ENCODE results near the gene PMEL.
"Not testable (repeated sequence)": the region's sequence is repeated elsewhere in the genome, so short reads cannot be mapped to it uniquely, and the experiment has no call there.

PMEL gene

GRCh38 chr12:55965941-55966407 is at the start of gene PMEL:
Gene PMEL, minus strand, starts transcription at chr12:55966042. Its CDS starts 31 bp downstream, at chr12:55966011.
- in situ Hi-C loops (cut with HindIII; ENCODE audit: low pct_ligation_motif_present, low pct_unique_long_range_greater_than_20kb, low sequenced_read_pairs), result no loop called here
- peak; percentile 20 for DNase-seq

DNA sequence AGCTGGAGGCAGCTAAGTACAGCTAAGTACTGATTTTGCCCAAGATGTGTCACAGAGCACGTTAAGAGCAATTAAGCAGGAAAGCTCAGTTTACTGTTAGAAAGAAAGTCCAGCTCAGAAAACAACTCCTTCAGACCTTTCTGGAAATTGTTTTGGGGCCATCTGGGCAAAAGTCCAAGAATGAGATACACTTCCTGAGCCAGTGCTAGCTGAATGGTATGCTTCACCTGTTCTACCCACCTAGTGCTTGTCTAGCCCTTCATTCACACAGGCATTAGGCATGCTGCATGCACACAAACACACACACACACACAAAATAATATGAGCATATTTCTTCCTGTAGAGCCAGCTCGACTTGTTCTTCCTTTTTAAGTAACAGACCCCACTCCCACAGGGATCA is 48.4 kb upstream of the PMEL start:
- no peak for DNase-seq
- in situ Hi-C loops (cut with HindIII; ENCODE audit: low pct_ligation_motif_present, low pct_unique_long_range_greater_than_20kb, low sequenced_read_pairs), result no loop called here

- in situ Hi-C loops (cut with HindIII; ENCODE audit: low pct_ligation_motif_present, low pct_unique_long_range_greater_than_20kb, low sequenced_read_pairs), result no loop called here
- DNase-seq, result no peak
Observed at GRCh38 chr12:56013482-56013881, 47.6 kb upstream of the PMEL start.

DNA sequence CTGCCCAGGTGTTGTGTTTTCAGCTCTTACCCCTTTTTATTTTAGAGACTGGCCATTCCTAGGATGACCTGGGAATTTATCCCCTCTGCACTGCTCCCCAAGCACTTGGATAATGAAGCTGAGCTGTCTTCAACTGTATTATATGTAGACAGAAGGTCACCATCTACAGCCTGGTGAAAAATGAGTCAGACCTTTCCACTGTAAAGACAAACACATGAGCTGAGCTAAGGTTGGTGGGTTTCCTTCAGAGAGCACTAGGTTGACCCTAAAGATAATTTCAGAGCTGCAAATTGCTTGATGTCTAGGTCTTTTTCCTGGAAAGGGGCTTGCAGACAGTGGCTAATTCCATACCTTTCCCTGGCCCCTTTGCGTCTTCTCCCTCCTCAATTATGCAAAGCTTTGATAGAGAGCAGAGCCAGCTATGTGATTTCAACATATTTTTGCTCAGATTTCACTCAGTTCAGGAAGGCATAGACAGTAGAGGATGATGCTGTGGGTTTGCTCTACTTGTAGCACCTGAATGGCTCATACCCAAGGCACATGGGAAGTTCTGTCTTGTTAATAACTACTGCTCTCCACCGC is 45.8 kb upstream of the PMEL start:
- DNase-seq, result no peak

GRCh38 chr12:56010111-56010570 is 44.3 kb upstream of the PMEL start:
- DNase-seq, result no peak
- in situ Hi-C loops (cut with HindIII; ENCODE audit: low pct_ligation_motif_present, low pct_unique_long_range_greater_than_20kb, low sequenced_read_pairs), result no loop called here

More for the DNA sequence above, 45.8 kb upstream of the PMEL start:
- in situ Hi-C loops (cut with HindIII; ENCODE audit: low pct_ligation_motif_present, low pct_unique_long_range_greater_than_20kb, low sequenced_read_pairs), result no loop called here

DNA sequence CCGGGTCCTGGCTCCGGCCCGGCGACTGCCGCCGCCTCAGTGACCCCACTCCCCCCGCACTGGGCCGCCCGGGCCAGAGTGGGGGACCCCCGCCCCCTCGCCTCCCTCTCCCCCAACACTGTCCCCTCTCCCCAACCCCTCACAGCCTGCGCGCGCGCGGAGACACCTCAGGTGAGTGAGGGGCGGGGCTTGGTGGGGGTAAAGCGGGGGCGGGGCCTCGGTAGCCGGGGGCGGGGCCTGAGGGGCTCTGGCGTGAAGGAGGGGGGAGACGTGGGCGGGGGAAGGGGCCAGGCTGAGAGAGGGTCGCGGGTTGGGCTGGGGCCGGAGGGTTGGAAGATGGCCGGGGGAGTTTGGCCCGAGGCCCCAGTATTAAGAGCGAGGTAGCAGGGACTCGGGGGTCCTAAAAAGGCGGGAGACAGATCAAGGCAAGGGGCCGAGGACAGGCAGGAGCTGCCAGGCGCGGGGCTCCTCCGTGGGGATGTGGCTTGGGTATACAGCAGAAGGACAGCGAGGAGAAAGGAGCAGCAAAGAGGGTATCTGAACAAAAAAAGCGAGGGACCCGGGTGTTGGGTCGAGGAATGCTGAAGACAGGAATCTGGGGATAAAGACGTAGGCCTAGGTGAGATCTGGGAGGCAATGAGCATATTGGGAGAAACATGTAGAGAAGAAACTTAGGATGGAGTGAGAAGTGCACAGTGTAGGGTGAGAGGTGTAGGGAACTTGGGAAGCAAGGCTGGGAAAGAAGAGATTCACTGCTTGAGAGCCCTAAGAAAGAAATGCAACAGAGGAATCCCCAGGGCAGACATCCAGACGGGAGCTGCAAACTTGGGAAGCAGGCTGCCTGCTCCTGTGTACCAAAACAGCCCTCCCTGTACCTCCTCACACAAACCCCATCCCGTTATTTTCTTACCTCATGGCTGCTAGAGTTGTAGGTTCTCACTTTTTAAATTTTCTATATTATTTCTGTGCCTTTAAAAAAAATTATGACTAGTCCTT is 42.0 kb upstream of the PMEL start:
- in situ Hi-C loops (cut with HindIII; ENCODE audit: low pct_ligation_motif_present, low pct_unique_long_range_greater_than_20kb, low sequenced_read_pairs), result no loop called here
- peak; percentile 39 for DNase-seq

GRCh38 chr12:56004211-56004610 is 38.4 kb upstream of the PMEL start:
- in situ Hi-C loops (cut with HindIII; ENCODE audit: low pct_ligation_motif_present, low pct_unique_long_range_greater_than_20kb, low sequenced_read_pairs), result no loop called here
- DNase-seq, result no peak

- in situ Hi-C loops (cut with HindIII; ENCODE audit: low pct_ligation_motif_present, low pct_unique_long_range_greater_than_20kb, low sequenced_read_pairs); DNase-seq: not testable (repeated sequence)
Observed at GRCh38 chr12:56003376-56003775, 37.5 kb upstream of the PMEL start.

DNA sequence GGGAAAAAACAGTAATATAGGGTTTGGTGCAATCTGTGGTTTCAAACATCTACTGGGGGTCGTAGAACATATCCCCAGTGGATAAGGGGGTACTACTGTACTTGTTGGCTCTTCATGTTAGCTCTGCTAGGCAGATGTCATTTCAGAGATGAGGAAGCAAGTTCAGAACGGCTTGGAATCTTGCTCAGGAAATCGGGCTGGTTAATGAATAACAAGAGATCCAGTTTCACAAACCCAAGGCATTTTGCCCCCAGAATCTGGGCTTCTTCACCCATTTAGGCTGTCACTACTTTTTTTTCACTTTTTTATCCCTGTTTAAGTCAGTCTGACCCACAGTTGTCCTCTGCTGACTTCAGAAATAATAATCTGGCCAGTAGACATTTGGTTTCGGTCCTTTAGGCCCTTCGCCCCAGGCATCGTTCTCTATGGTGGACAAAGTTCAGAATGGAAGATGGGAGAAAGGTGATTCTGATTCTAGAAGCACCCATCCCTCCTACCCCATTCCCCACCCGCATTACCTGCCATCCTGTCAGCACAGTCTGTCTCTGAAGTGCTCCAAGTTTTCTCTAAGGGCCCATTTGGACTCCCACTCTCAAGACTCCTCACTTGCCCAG is 35.8 kb upstream of the PMEL start:
- DNase-seq, result peak; percentile 58
- in situ Hi-C loops (cut with HindIII; ENCODE audit: low pct_ligation_motif_present, low pct_unique_long_range_greater_than_20kb, low sequenced_read_pairs), result no loop called here

GRCh38 chr12:55999999-56000540 is 34.2 kb upstream of the PMEL start:
- in situ Hi-C loops (cut with HindIII; ENCODE audit: low pct_ligation_motif_present, low pct_unique_long_range_greater_than_20kb, low sequenced_read_pairs), result not testable (repeated sequence)

DNA sequence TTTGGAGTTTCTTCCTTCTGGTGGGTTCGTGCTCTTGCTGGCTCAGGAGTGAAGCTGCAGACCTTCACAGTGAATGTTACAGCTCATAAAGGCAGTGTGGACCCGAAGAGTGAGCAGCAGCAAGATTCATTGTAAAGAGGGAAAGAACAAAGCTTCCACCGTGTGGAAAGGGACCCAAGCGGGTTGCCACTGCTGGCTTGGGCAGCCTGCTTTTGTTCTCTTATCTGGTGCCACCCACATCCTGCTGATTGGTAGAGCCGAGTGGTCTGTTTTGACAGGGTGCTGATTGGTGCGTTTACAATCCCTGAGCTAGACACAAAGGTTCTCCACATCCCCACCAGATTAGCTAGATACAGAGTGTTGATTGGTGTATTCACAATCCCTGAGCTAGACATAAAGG is 33.7 kb upstream of the PMEL start:
- in situ Hi-C loops (cut with HindIII; ENCODE audit: low pct_ligation_motif_present, low pct_unique_long_range_greater_than_20kb, low sequenced_read_pairs); DNase-seq: not testable (repeated sequence)

More at GRCh38 chr12:55999999-56000540, 34.2 kb upstream of the PMEL start:
- DNase-seq, result not testable (repeated sequence)

GRCh38 chr12:55997535-55997859 is 31.7 kb upstream of the PMEL start:
- in situ Hi-C loops (cut with HindIII; ENCODE audit: low pct_ligation_motif_present, low pct_unique_long_range_greater_than_20kb, low sequenced_read_pairs), result no loop called here
- DNase-seq, result no peak

GRCh38 chr12:55996715-55997534 is 31.1 kb upstream of the PMEL start, which contains the start of gene SUOX:
Gene SUOX, plus strand, starts transcription at chr12:55997276. Its CDS starts 4,946 bp downstream, at chr12:56002222.
- DNase-seq, result peak; percentile 100
- in situ Hi-C loops (cut with HindIII; ENCODE audit: low pct_ligation_motif_present, low pct_unique_long_range_greater_than_20kb, low sequenced_read_pairs), result no loop called here

GRCh38 chr12:55996201-55996714 is 30.4 kb upstream of the PMEL start:
- in situ Hi-C loops (cut with HindIII; ENCODE audit: low pct_ligation_motif_present, low pct_unique_long_range_greater_than_20kb, low sequenced_read_pairs), result no loop called here
- DNase-seq, result peak; percentile 81

DNA sequence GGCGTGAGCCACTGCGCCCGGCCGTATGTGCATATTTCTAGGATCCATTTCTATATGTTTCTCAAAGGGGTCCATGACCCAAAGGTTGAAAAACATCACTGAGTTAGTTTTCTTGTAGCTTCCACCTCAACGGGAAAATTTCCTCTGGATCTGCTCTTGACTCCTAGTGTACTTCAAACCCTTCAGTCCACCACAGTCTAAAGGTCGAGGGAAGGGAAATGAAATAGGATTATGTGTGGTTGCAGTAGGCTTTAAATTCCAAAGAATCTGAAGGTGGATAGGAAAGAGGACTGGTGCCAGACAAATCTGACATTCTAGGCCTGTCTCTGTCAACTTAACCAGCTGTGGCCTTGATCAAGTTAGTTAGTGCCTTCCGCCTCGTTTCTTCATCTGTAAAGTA is 29.5 kb upstream of the PMEL start:
- in situ Hi-C loops (cut with HindIII; ENCODE audit: low pct_ligation_motif_present, low pct_unique_long_range_greater_than_20kb, low sequenced_read_pairs), result no loop called here

DNA sequence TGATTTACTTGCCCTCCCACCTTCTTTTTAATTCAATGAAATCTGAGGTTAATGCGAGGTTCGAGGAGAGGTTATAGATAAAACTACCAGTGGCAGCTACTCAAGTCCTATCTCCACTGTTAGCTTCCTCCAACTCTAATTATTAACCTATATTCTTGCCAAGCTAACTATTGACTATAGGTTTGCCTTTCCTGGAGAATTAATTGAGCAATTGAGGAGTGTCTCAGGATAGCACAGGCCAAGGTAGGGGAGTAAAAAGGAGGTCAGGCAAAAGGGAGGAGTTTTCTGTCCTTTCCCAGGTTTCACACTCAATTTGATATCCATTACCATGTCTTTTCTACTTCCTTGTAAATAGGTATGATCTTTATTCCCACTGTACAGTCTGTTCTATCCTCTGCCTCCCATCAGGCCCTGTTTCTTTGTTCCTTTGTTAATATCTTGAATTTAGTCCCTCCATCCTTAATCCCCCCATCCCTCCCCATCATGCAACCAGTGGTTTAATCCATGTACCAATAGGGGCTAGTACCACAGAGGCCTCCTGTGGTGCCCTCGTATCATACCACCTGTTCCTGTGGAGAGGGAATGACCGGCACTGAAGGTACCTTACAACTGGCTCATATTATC is 27.5 kb upstream of the PMEL start:
- in situ Hi-C loops (cut with HindIII; ENCODE audit: low pct_ligation_motif_present, low pct_unique_long_range_greater_than_20kb, low sequenced_read_pairs), result no loop called here
- no peak for DNase-seq

More for the DNA sequence above, 29.5 kb upstream of the PMEL start:
- DNase-seq, result no peak

DNA sequence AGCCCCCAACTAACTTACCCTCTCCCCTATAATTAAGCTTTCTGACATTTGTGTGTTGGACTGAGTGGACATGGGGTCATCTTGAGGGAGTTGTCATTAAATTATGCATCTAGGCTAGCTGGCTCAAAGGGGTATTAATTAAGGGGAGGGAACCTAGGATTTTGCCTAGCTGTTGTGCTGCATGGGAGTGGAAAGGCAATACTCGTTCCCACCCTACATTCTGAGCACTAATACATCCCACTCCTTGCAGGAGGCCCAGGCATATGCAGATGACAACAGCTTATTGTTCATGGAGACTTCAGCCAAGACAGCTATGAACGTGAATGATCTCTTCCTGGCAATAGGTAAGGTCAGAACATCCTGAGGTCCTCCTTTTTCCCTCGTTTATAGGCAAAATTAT is 25.3 kb upstream of the PMEL start:
- in situ Hi-C loops (cut with HindIII; ENCODE audit: low pct_ligation_motif_present, low pct_unique_long_range_greater_than_20kb, low sequenced_read_pairs), result no loop called here
- DNase-seq, result no peak
